ENCODE data around the gene CENATAC.
A peak's percentile ranks its signal among the peaks of the same experiment; 100 is the strongest.
"Not testable (repeated sequence)": the region's sequence is repeated elsewhere in the genome, so short reads cannot be mapped to it uniquely, and the experiment has no call there.

CENATAC gene

DNA sequence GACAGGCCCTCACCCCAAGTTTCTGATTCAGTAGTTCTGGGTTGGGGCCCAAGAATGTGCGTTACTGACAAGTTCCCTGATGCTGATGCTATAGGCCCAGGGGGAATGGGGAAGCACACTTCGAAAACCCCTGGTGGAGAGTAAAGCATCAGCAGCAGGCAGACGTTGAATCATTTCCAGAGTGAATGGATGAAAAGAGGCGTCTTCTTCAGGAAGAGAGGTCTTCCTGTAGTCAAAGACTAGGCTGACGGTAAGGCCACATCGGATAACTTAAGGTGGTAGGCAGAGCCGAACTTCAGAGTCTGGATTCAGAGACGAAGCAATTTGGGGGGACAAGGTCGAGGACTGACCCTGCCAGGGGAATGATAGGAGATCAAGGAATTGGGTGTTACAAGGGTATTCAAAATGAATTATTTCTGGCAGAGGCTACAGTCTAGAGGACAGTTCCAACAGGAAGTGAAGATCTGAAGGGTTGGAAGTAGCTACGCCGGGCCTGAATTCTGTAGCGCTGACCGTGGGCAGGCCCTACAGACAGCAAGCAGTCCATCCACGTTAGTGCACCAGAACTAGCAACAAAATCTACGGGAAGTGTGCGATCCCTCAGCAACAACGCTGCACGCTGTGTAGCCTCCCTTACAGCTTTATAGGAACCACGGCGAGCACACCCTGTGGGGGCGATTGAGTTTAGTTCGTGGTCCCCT lies 862 bp upstream of the CENATAC start:
- peak in 2 of 3 experiments; percentile 71 to 79 for DNase-seq

DNA sequence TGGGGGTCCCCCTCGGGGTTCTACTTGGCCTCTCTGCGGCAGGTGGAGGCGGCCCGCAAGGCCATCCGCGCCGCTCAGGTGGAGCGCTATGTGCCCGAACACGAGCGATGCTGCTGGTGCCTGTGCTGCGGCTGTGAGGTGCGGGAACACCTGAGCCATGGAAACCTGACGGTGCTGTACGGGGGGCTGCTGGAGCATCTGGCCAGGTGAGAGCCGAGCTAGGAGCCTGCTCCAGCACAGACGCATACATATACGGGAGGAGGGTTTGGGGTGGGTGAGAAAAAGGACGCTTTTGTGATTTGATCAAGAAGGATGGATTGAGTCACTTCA lies 415 bp downstream of the CENATAC start:
- no peak for DNase-seq

DNA sequence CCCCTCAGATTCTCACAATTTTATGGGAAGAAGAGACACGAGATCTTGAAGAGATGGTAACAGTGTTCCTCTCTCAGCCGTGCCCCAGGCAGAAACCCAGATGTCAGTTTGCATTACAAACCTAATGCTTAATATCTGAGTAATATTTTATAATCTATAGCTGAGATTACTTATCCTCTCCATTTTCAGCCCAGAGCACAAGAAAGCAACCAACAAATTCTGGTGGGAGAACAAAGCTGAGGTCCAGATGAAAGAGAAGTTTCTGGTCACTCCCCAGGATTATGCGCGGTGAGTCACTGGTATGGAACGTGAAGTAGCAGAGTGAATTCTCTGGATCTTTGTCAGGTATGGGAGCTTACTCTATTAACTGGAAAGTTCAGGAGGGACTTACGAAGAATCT lies 884 bp downstream of the CENATAC start:
- DNase-seq = no peak

DNA sequence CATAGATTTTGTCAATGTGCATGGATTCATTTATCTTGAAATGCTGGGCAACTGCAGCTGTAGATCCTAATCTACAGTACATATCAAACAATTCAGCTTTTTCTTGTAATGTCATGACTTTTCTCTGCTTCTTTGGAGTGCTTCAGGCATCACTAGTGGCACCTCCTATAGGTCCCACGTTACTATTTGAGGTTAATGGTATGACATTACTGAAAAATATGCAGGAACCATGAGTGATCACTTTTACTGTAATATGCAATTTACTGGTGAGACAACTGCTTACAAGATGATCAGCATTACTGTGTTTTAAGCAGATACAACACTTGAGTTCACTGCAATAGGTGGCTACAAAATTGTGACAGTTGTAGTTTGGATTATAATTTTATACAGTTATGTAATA lies 3.0 kb downstream of the CENATAC start:
- no peak for DNase-seq

DNA sequence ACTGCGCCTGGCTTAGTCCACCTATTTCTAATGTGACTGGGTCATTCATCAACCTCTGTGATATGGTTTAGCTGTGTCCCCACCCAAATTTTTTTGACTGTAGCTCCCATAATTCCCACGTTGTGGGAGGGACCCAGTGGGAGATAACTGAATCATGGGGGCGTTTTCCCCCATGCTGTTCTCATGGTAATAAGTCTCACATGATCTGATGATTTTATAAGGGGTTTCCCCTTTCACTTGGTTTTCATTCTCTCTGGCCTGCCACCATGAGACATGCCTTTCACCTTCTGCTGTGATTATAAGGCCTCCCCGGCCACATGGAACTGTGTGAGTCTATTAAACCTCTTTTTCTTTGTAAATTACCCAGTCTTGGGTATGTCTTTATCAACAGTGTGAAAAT lies 8.7 kb downstream of the CENATAC start:
- DNase-seq = no peak

DNA sequence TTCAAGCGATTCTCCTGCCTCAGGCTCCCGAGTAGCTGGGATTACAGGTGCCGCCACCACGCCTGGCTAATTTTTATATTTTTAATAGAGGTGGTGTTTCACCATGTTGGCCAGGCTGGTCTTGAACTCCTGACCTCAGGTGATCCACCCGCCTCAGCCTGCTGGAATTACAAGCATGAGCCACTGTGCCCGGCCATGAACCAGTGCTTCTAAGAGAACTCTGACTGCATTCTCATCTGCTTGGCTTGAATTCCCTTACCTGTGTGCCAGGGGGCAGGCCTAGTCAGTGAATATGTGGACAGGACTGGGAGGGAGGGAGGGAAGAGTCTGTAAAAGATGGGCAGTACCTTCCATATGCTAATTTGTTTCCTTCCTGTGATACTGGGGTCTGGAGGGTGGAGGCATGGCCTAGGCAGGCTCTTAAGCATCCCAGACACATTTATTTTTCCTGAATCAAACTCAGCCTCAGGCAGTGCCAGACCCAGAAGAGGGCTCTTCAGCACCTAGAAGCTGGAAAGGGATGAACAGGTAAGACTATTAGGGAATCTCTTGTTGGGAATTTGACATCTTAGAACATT lies 13.6 kb downstream of the CENATAC start:
- DNase-seq = no peak

DNA sequence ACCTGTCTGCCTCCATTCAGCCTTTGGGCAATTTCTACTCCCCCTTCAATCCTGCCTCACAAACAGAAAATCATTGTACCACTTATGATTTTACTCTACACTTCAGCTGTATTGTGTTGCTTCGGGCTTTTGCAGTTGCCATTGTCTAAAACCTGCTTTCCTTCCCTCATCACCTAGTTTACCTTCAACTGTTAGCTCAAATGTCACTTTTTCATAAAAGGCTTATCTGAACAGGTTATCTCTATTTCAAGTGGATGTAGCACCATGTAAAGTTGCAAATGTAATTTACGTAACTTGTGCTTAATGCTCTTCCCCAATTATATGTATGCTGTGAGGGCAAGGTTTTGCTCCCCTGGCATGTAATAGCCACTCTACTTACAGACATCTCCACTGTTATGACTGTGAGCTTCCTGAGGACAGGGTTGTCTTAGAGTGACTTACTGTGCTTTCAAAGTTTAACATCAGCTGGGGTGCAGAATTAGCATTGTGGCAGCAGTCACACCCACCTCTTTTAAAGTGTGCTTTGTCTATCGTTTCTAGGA lies 14.8 kb downstream of the CENATAC start:
- no peak for DNase-seq

DNA sequence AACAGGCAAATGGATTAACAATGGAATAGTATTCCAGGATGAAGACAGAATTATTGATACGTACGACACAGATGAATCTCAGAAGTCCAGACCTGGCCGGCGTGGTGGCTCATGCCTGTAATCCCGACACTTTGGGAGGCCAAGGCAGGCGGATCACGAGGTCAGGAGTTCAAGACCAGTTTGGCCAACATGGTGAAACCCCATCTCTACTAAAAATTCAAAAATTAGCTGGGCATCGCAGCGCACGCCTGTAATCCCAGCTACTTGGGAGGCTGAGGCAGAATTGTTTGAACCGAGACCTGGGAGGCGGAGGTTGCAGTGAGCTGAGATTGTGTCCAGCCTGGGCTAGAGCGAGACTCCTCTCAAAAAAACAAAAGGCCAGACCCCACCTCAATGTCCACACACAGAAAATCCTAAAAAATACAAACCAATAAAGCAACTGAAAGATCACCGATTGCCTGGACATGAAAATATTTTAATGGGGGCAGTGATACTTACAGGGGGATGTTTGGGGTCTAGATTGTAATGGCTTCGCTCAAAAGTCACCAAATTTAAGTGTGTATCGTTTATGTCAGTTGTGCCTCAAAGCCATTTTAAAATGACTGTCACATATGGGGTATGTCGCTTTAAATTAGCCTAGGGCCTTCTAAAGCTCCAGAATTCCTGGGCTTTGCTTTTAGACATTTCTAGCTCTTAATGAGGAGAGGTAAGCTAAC lies 16.4 kb downstream of the CENATAC start:
- no peak for DNase-seq

DNA sequence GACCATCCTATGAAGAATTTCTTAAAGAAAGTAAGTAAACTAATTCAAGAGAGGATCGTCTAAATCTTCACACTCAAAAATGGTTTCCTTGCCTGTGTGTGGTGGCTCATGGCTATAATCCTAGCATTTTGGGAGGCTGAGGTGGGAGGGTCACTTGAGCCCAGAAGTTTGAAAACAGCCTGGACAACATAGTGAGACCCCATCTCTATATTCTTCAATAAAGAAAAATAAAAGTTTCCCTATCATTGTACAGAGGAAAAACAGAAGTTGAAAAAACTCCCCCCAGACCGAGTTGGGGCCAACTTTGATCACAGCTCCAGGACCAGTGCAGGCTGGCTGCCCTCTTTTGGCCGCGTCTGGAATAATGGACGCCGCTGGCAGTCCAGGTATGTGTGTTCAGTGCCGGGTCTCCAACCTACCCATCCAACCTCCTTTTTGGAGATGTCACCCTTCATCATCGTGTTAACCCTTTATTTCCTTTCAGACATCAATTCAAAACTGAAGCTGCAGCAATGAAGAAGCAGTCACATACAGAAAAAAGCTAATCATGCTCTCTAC lies 17.2 kb downstream of the CENATAC start:
- DNase-seq = no peak

DNA sequence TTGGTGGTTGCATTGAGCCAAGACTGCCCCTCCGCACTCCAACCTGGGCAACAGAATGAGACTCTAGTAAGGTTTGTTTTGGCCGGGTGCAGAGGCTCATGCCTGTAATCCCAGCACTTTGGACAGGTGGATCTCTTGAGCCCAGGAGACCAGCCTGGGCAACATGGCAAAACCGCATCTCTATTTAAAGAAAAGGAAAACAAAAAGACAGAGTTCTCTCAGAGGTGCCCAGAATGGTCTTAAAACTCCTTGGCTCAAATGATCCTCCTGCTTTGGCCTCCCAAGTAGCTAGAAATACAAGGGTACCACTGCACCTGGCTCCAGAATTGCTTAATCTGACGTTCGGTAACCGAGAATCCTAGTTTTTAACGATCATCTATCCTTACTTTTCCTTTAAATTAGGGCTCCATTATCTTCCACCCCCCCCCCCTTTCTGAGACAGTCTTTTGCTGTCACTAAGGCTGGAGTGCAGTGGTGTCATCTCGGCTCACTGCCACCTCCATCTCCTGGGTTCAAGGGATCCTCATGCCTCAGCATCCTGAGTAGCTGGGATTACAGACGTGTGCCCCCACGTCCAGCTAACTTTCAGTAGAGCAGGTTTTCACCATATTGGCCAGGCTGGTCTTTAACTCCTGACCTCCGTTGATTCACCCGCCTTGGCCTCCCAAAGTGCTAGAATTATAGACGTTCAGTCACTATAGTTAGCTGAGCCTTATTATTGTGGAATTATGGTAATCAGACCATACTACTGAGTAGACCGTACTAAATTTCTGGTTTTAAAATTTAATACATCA lies 18.5 kb downstream of the CENATAC start:
- DNase-seq = no peak

DNA sequence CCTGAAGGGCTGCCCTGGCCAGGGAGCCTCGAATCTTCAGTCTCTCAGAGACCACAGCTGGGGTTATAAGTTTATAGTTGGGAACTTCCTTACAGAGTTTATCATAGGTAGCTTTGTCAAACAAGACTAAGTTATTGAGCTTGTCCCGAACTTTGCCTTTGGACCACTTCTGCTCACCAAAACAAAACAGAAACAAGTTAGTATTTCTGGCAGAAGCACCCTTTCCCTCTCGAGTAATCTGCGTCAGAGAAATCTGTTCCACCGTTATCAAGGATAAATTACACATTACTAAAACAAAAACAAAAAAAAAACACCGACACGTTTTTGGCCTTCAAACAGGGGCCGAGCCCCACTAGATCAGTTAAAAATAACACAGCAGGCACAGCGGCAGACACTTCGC lies 19.4 kb downstream of the CENATAC start:
- DNase-seq = not testable (repeated sequence)

DNA sequence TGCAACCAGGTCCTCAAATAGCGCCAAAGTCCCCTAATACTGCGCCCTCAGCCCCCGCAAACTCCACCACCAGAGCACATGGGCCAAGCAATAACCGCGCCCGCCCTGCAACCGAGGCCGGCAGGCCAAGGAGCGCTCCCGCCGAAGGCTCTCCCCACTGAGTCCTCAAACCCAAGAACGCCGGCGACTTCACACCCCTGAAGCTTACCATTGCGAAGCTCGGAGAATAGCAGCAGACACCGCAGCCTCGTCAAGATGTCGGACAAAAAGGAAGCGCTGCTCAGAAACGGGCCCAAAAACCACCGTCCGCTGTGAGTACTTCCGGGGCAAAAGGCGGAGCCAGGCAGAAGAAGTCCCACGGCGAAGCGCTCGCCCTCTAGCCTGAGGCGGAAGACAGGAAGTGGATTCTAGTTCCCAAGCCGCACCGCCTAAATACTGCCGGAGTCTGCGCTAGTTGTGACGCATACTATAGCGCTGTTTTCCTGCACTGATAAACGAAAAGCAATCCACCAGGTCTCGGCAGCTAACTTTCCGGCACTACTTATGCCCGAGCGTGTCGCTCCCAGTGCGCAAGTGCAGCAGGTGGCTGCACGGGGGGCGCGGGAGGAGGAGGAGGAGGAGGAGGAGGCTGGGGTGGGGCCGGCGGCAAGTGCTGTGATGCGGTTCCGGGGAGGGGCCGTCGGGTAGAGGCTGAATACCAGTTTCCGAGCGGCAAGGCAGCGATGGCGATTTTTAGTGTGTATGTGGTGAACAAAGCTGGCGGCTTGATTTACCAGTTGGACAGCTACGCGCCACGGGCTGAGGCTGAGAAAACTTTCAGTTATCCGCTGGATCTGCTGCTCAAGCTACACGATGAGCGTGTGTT lies 20.4 kb downstream of the CENATAC start, which contains the start of the genes RPS25 and TRAPPC4:
Gene RPS25, minus strand, starts transcription at position 270 of the 865 bp plus-strand sequence. Its CDS starts 59 bp downstream, at position 211.
Gene TRAPPC4, plus strand, starts transcription at position 693 of the 865 bp plus-strand sequence. Its CDS starts 30 bp downstream, at position 723.
- peak; percentile 96 to 99 (median 98) for DNase-seq

DNA sequence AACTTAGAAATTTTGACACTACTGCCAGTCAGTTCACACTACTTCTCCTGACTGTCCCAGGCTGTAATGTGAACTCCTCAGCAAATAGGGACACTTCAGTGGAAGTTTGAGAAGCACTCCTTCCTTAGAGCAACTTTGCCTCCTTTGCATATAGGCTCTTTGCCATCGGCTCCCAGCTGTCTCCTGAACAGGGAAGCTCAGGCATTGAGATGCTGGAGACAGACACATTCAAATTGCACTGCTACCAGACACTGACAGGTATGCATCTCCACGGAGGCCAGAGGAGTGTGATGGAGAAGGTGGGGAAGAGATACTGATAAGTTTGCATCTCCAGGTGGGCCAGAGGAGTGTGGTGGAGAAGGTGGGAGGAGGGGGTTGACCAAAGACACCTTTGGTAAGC lies 22.1 kb downstream of the CENATAC start:
- DNase-seq = no peak

DNA sequence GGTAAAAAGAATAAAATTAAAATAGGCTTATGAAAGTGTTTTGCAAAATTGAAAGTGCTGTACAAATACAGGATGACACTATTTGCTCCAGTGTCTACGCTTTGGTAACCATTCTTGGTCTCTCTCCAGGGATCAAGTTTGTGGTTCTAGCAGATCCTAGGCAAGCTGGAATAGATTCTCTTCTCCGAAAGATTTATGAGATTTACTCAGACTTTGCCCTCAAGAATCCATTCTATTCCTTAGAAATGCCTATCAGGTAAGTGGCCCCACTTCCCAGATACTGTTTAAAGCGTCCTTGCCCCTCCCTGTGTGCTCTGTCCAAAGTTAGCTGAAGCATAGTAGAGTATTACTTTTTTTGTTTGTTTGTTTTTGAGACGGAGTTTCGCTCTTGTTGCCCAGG lies 23.7 kb downstream of the CENATAC start:
- no peak for DNase-seq

DNA sequence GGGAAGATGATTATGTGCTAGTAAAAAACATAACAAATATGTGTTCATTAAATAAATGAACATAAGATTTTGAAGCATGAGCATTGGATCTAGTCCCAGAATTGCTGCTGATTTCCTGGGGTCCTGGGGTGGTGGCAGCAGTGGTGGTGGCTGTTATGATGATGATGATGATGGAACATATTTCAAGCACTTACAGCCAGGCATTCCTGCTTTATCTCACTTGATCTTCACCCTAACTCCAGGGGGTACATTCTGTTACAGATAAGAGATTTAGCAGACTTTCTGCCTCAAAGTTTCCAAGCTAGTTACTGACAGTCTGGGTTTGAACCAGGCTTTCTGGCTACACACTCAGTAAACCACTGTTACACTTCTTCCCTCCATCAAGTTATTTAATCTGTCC lies 25.8 kb downstream of the CENATAC start:
- no peak for DNase-seq

DNA sequence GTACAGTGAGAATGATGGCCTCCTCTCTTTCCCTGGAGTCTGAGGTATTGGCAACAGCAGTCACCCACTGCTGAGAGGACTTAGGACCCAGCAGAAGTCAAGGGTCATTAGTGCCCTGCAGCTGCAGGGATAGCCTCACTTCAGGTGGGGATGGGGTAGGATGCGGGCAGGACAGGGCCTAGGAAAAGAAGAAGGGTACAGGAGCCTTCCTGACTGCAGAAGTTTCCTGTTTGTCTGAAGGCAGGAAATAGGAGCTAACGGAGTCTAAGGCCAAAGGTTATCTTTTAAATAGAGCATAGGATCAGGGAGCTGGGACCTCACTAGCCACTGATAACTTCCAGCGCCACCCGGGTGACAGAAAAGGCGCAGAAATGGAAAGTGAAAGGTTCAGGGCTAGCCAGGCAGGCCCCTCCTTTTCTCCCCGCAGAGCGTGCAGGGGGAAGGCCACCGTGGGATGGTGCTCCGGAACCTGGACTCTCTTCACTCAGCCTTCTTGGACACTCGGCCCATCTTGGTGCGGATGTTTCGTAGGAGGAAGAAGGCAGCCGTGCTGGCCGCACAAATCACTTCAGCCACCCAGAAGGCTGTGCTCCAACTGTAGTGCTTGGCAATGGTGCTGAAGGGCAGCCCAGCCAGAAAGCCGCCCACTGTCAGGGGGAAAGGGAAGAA lies 26.6 kb downstream of the CENATAC start:
- no peak for DNase-seq

DNA sequence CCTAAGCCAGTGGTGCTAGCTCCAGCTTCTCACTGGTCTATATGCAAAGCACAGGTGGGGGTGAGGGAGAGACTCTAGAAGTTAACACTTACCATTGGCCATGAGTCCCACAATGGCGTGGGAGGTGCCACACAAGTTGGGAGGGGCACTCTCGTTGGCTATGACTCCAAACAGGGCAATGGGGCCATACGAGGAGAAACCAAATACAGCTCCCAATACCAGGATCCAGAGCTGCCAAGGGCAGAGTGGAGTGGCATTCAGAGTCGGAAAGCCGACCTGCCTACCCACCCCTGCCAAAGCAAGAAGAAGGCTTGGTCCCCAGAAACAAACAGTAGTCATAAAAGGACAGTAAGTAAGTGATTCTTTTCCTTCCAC lies 27.1 kb downstream of the CENATAC start:
- DNase-seq = no peak

DNA sequence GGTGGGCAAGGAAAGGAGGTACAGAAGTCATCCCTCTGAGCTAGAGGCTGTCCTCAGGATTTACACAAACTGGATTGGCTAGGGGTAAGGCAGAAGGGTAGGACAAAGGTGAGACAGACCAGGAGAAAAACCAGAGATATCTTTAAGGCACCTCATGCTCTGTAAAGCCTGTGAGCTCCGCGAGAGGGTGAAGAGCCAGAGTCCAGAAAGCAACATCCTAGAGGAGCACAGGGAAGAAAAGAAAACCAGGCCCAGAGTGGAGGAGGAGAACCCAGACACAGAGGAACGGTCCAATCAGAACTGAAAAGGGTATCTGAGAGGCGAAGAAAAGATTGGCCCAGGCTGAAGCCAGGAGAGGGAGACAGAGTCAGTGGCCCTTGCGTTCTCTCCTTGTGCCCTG lies 27.6 kb downstream of the CENATAC start:
- no peak for DNase-seq

DNA sequence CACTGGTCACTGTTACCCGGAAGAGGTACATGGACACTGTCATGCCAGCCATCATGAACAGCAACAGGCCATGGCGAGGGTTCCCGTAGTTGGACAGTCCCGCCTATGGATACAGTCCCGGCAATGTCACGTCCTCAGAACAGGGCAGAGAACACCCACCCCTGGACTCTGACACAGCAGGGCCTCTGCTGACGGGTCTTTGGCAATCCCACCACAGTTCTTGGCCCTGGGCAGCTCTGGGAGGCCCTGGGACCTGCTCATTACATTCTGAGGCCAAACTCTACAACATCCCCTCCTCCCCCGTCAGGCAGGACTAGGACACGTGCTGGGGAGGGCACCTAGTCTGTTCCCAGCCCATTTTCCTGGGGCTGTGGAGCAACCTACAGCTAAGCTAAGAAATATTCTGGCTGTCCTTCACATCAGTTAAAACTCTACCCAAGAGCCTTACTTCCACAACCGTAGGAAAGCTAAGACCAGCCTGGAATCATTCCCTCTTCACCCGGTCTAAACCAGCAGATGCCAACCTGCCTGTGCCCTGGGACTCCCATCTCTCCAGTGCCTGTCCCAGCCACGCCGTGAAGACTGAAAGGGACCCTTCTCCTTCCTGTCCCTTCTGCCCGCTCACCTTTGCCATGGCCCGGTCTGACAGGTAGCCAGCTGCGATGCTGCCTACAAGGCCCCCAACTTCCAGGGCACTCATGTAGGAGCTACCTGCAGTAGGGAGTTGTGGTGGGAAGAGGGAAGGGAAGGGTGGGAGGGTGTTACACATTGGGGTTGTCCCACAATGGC lies 28.2 kb downstream of the CENATAC start:
- no peak for DNase-seq

DNA sequence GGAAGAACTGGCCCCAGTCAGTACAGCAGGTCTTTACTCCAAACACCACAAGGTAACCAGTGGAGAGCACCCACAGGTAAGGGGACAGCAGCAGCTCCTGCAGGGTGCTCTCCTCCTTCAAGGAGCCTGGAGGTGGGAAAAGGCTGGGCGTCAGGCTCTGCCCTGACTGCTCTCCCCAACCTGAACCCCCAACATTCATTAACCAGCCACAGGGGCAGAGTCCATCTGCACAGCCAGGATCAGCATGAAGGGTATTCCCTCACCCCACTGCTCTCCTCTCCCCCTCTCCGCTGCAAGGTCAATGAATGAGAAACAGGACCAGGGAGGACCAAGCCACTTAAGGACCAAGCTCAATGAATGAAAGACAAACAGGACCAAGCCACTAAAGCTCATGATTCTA lies 29.0 kb downstream of the CENATAC start:
- no peak for DNase-seq

All from NCI-H1417 (cell line).